Measurements from ENCODE around the gene CD5L.

CD5L gene

DNA sequence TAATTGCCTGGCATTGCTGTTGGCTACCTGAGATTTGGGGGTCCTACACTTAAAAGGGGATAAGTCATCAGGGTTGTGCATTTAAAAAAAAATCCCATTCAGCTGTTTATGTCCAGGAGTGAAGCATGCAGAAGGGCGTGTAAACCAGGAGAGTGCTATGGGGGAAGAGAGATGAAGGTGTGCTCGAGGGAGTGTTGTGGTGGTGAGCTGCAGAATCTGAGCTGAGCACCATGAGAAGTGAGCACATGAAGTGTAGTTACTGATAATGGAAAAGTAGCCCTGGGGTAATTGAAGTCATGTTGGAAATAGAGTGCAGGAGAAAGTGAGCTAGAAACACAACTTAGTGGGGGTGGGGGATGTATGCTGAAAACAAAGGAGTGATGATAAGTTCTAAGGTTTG lies 22.4 kb downstream of the CD5L start:
- TF ChIP-seq CTCF (conservative IDR thresholded peaks at IDR 0.05; ENCODE audit: low read depth, low read length): no peak
- H3K4me3 ChIP-seq (ENCODE audit: low read length): no peak overlapping the region
- no peak for DNase-seq (ENCODE audit: low read depth)

- H3K4me3 ChIP-seq (ENCODE audit: low read length): no peak overlapping the region
- DNase-seq (ENCODE audit: low read depth): no peak
- no peak for TF ChIP-seq CTCF (conservative IDR thresholded peaks at IDR 0.05; ENCODE audit: low read depth, low read length)
Measured at GRCh38 chr1:157813269-157813668, 28.3 kb downstream of the CD5L start.

DNA sequence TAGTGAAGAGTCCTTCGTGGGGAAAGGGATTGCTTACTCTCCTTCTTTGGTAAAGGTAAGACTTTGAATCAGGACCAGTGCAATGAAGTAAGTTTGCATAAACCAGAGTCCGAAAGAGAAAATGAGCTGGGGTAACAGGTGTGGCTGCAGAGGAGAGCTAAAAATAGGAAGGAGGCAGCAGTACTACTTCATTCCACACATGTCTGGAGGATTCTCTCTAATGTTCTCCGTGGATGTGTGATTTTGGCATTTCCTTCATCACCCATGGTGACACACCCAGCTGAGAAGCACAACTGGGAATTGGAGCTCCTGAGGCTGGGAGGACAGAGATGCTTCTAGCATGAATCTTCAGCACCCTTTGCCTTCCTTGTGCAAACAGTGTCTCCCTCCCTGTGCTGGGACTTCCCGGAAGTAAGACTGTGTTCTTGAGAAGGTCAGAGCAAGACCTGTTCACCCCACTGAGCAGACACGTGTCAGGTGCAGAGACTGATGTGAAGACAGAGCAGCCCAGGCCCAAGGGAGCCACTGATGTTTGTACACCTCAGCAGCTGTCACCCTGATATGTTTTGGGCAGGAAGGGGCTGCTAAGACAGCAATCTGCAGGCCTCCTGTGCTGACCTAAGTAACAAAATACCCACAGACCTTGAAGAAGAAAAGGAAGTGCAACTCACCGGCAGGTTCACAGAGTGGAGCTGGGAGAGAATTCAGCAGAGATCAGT lies 35.0 kb downstream of the CD5L start:
- no peak for TF ChIP-seq CTCF (conservative IDR thresholded peaks at IDR 0.05; ENCODE audit: low read depth, low read length)
- H3K4me3 ChIP-seq (ENCODE audit: low read length): no peak overlapping the region
- no peak for DNase-seq (ENCODE audit: low read depth)

GRCh38 chr1:157803851-157804250 lies 37.8 kb downstream of the CD5L start:
- no peak for TF ChIP-seq CTCF (conservative IDR thresholded peaks at IDR 0.05; ENCODE audit: low read depth, low read length)
- no peak overlapping the region for H3K4me3 ChIP-seq (ENCODE audit: low read length)
- DNase-seq (ENCODE audit: low read depth): no peak

DNA sequence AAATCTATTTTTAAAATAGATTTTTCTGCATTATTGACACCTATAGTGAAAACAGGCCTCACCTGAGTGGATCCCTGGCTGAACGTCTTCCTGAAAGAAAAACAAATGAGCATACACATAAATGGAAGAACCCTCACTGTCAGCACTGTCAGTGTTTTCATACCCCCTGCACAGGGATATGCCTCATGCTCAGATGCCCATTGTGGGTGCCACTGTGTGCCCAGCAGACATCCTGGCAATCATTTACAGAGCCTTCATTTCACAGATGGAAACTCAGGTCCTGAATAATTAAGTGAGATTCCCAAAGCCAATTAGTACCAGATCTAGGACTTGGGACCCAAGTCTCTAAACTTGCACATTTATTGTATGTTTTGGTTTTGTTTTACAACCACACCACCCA lies 41.6 kb downstream of the CD5L start:
- no peak for DNase-seq (ENCODE audit: low read depth)
- TF ChIP-seq CTCF (conservative IDR thresholded peaks at IDR 0.05; ENCODE audit: low read depth, low read length): no peak
- H3K4me3 ChIP-seq (ENCODE audit: low read length): no peak overlapping the region

GRCh38 chr1:157798211-157798610 lies 43.4 kb downstream of the CD5L start:
- no peak for DNase-seq (ENCODE audit: low read depth)
- TF ChIP-seq CTCF (conservative IDR thresholded peaks at IDR 0.05; ENCODE audit: low read depth, low read length): no peak
- no peak overlapping the region for H3K4me3 ChIP-seq (ENCODE audit: low read length)

DNA sequence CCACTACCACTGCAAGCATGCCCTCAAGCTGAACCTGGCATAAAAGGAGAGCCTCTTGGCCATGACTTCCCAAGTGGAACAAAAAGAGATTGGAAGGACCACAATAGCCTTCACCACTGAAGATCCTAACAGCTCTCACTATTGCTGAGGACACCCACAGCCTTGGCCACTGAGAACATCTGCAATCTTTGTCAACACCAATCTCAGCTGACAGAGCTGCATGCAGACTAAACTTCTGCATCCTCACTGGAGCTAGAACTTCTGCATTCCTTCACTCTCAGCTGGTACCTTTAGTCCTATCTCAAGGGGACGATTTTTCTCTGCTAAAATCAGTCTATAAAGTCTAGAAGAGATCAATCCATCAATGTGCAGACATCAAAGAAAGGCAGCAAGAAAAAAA lies 56.4 kb downstream of the CD5L start:
- no peak overlapping the region for H3K4me3 ChIP-seq (ENCODE audit: low read length)
- no peak for TF ChIP-seq CTCF (conservative IDR thresholded peaks at IDR 0.05; ENCODE audit: low read depth, low read length)
- no peak for DNase-seq (ENCODE audit: low read depth)

All from retinal pigment epithelial cell (primary cell).